ENCODE data around the gene ZNF444.

The ZNF444 gene

DNA sequence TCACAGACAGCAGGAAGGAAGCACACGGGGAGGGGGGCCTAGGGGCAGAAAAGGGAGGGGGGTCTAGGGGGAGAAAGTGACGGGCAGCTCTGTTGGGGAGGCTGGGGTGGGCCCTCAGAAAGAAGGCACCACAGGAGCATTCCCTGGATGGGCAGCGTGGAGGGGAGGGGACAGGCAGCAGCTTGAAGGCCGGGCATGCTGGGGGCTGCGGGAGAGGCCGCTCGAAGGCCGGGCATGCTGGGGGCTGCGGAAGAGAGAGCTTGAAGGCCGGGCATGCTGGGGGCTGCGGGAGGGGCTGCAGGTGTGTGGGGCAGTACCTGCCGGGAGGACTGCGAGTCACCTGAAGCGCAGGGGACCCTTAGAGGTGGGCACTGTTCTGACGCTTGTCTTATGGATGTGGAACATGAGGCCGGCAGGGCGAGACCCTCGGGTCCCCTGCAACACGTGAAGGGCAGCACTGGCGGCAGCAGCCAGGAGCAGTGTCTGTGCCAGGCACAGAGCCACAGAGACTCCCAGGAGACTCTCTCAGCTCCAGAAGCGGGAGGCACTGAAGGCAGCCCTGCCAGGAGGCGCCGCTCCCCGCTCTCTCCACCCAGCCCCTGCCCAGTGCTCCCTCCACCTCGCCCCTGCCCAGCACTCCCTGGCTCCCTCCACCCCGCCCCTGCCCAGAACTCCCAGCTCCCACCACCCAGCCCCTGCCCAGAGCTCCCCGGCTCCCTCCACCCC is 33.3 kb upstream of the ZNF444 start:
- no peaks in the 10 kb centered on the region for H3K9me3 ChIP-seq (ENCODE audit: control insufficient read depth in 1 of 2, low read length in 2 of 2)
- H3K9ac ChIP-seq (ENCODE audit: low read depth in 1 of 2, low read length in 2 of 2): no peak overlapping the region
- no peak overlapping the region for H3K4me3 ChIP-seq (ENCODE audit: low read depth in 1 of 2, low read length in 2 of 2)
- H3K4me1 ChIP-seq (ENCODE audit: control insufficient read depth in 1 of 2, insufficient read depth in 2 of 2, low read length in 2 of 2): peaks cover 46 to 62% of the 10 kb centered on the region in 2 donors
- no peaks in the 10 kb centered on the region for H3K27me3 ChIP-seq (ENCODE audit: control insufficient read depth in 1 of 2, insufficient read depth in 2 of 2, low read length in 2 of 2)
- H3K36me3 ChIP-seq (ENCODE audit: control insufficient read depth in 1 of 2, insufficient read depth in 2 of 2, low read length in 2 of 2): peaks cover 0 to 5% of the 10 kb centered on the region in 2 donors
- H3K27ac ChIP-seq (ENCODE audit: low read depth, low read length): no peak overlapping the region

DNA sequence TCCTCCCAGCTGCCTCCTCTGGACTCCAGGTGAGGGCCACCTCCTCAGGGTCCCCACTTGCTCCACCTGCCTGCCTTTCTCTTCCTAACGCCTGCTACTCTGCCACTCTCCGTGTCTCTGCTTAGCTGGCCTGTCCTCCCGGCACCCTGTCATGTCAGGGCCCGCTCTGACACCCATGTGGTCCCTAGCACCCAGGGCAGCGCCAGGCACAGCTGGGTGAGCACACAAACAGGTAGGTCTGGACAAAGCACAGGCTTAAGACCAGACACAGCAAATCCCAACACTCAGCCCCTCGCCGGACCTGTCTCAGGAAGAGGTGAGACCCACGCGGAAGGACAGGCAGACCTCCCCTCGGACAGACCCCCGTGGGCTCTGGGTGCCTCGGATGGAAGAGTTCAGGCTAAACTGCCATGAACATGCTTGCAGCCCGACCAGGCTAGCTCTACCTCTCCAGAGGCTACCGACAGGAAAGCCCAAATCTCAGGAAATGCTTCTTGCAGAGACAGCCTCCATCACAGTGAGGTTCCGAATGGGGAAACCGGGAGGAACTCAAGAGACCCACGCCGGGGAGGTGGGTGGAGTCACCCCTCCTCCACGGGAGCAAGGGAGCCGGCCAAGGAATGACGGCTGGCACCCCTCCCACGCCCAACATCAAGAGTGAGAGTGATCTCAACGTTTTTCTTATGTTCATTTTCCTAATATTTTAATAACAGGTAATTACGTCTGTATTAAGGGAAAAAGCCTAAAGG is 32.5 kb upstream of the ZNF444 start:
- Histone ChIP-seq H3K27me3 (ENCODE audit: control insufficient read depth in 1 of 2, insufficient read depth in 2 of 2, low read length in 2 of 2) (no peaks in the 10 kb centered on the region), H3K36me3 (ENCODE audit: control insufficient read depth in 1 of 2, insufficient read depth in 2 of 2, low read length in 2 of 2) (peaks cover 0 to 5% of the 10 kb centered on the region in 2 donors), H3K27ac (ENCODE audit: low read depth, low read length) (no peak overlapping the region), H3K9me3 (ENCODE audit: control insufficient read depth in 1 of 2, low read length in 2 of 2) (no peaks in the 10 kb centered on the region), H3K4me3 (ENCODE audit: low read depth in 1 of 2, low read length in 2 of 2) (no peak overlapping the region), H3K9ac (ENCODE audit: low read depth in 1 of 2, low read length in 2 of 2) (peak overlapping the region in 1 of 2 donors; percentile 54), H3K4me1 (ENCODE audit: control insufficient read depth in 1 of 2, insufficient read depth in 2 of 2, low read length in 2 of 2) (peaks cover 54 to 71% of the 10 kb centered on the region in 2 donors)

DNA sequence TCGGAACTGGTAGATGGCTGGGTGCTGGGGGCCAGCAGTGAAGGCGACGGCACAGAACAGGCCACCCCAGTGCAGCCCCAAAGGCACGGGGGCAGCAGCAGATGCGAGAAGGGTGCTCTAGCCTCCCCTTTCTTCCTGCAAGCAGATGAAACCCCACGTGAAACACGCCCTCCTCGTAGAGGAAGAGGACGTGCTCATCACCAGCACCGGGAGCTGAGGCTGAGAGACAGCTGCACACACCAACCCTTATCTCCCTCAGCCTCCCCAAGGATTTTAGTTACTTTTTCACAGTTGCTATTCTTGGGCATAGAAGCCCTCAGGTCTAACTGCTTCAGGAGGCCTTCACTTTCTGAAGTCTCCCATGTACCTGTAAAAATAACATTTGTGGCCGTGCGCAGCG is 31.9 kb upstream of the ZNF444 start:
- Histone ChIP-seq H3K27me3 (ENCODE audit: control insufficient read depth in 1 of 2, insufficient read depth in 2 of 2, low read length in 2 of 2) (no peaks in the 10 kb centered on the region), H3K36me3 (ENCODE audit: control insufficient read depth in 1 of 2, insufficient read depth in 2 of 2, low read length in 2 of 2) (peaks cover 0 to 5% of the 10 kb centered on the region in 2 donors), H3K4me3 (ENCODE audit: low read depth in 1 of 2, low read length in 2 of 2) (no peak overlapping the region), H3K9me3 (ENCODE audit: control insufficient read depth in 1 of 2, low read length in 2 of 2) (no peaks in the 10 kb centered on the region), H3K9ac (ENCODE audit: low read depth in 1 of 2, low read length in 2 of 2) (no peak overlapping the region), H3K27ac (ENCODE audit: low read depth, low read length) (no peak overlapping the region), H3K4me1 (ENCODE audit: control insufficient read depth in 1 of 2, insufficient read depth in 2 of 2, low read length in 2 of 2) (peaks cover 57 to 71% of the 10 kb centered on the region in 2 donors)

DNA sequence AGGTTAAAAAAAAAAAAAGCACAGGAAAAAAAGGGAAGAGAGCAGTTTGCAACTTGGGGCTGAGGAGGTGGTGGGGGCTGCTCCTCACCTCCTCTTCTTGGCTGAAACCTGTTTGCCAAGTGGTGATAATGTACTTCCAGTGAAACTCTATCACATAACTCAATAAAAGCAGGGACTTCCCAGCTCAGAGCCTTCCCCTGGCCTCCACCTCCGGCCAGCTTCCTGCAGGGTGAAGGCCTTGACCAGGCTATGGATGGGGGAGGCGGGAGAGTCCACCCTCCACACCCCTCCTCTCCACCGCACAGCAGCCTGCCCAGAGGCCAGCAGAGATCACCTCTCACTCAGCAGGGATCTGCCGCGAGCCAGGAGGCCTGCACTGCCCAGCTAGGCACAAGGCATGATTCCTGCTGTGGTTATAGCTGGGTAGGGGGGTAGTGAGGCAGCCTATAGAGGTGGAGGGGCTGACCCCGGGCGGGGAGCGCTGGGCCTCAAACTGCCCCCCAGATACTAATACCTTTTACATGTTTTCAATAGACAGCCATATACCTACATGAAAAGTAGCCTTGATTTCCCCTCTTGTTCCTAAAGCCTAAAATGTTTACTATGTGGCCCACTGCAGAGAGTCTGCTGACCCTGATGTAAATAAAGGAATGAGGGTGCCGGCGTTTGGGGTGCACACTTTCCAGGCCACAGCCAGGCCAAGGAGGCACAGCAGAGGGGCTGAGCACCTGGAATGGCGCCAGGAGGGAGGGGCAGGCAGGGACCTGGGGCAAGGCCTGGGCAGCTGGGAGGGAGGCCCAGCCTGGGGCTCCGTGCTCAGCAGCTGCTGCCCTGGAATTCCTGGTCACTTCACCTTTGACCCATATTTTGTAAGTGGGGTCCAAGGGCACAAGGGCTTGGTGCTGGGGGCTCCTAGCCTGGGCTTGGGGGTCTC is 30.3 kb upstream of the ZNF444 start:
- H3K9ac ChIP-seq (ENCODE audit: low read depth in 1 of 2, low read length in 2 of 2): peak overlapping the region in 1 of 2 donors; percentile 32
- peaks cover 0 to 9% of the 10 kb centered on the region in 2 donors for H3K36me3 ChIP-seq (ENCODE audit: control insufficient read depth in 1 of 2, insufficient read depth in 2 of 2, low read length in 2 of 2)
- H3K27ac ChIP-seq (ENCODE audit: low read depth, low read length): peak overlapping the region; percentile 51
- peak overlapping the region in 1 of 2 donors; percentile 40 for H3K4me3 ChIP-seq (ENCODE audit: low read depth in 1 of 2, low read length in 2 of 2)
- H3K4me1 ChIP-seq (ENCODE audit: control insufficient read depth in 1 of 2, insufficient read depth in 2 of 2, low read length in 2 of 2): peaks cover 65 to 71% of the 10 kb centered on the region in 2 donors
- no peaks in the 10 kb centered on the region for H3K9me3 ChIP-seq (ENCODE audit: control insufficient read depth in 1 of 2, low read length in 2 of 2)
- H3K27me3 ChIP-seq (ENCODE audit: control insufficient read depth in 1 of 2, insufficient read depth in 2 of 2, low read length in 2 of 2): no peaks in the 10 kb centered on the region

DNA sequence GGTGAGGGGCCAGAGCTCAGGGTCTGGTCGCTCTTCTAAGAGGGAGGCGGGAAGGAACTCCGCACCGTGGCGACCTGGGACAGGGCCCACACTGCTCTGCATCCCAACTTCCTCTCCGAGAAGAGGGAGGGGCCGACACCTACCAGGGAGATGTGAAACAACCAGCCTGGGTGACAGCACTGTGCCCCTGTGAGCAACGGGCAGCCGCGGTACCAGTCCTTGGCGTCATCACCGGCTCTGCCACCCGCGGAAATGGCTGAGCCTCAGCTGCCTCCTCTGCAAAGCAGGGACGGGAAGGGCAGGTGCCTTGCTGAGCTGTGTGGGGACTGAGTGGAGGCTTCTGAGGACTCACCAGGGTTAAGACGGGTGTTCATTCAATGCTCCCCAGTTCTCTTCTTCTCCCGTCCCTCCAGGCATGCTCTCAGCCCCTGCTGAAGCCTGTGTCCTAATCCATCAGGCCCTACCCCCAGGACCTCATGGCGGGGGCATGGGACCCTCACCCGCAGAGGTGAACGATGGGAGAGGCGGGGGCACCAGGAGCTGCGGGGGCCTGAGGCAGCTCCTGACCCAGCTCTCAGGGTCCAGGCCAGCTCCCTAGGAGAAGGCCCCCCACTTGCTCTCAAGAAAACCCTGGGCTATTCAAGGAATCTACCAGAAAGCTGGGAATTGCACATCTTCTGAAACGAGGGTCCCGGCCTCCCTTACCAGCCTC is 29.3 kb upstream of the ZNF444 start:
- H3K27me3 ChIP-seq (ENCODE audit: control insufficient read depth in 1 of 2, insufficient read depth in 2 of 2, low read length in 2 of 2): no peaks in the 10 kb centered on the region
- H3K27ac ChIP-seq (ENCODE audit: low read depth, low read length): peak overlapping the region; percentile 51
- H3K4me3 ChIP-seq (ENCODE audit: low read depth in 1 of 2, low read length in 2 of 2): peak overlapping the region in 1 of 2 donors; percentile 40
- H3K9me3 ChIP-seq (ENCODE audit: control insufficient read depth in 1 of 2, low read length in 2 of 2): no peaks in the 10 kb centered on the region
- H3K9ac ChIP-seq (ENCODE audit: low read depth in 1 of 2, low read length in 2 of 2): peak overlapping the region in 1 of 2 donors; percentile 32
- H3K36me3 ChIP-seq (ENCODE audit: control insufficient read depth in 1 of 2, insufficient read depth in 2 of 2, low read length in 2 of 2): peaks cover 1 to 6% of the 10 kb centered on the region in 2 donors
- H3K4me1 ChIP-seq (ENCODE audit: control insufficient read depth in 1 of 2, insufficient read depth in 2 of 2, low read length in 2 of 2): peaks cover 61 to 62% of the 10 kb centered on the region in 2 donors

DNA sequence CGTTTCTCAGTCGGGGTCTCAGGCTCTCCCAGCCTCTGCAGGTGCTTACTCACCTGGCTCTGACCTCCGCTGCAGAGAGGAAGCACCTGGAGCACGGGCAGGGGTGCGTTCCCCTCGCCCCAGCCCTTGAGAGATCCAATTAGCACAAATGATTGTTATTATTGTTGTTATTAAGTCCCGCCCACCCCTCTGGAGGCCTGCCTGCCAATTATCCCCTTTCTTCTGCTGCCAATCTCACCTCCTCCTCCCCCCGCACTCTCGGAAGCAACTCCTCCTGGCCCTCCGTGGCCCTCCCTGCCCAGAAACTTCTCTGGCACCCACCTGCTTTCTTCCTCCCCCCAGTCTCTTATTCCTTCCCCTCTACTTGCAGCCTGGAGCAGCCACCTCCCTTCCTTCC is 28.8 kb upstream of the ZNF444 start:
- Histone ChIP-seq H3K27ac (ENCODE audit: low read depth, low read length) (peak overlapping the region; percentile 8), H3K9me3 (ENCODE audit: control insufficient read depth in 1 of 2, low read length in 2 of 2) (no peaks in the 10 kb centered on the region), H3K4me3 (ENCODE audit: low read depth in 1 of 2, low read length in 2 of 2) (no peak overlapping the region), H3K27me3 (ENCODE audit: control insufficient read depth in 1 of 2, insufficient read depth in 2 of 2, low read length in 2 of 2) (no peaks in the 10 kb centered on the region), H3K4me1 (ENCODE audit: control insufficient read depth in 1 of 2, insufficient read depth in 2 of 2, low read length in 2 of 2) (peaks cover 63 to 64% of the 10 kb centered on the region in 2 donors), H3K9ac (ENCODE audit: low read depth in 1 of 2, low read length in 2 of 2) (no peak overlapping the region), H3K36me3 (ENCODE audit: control insufficient read depth in 1 of 2, insufficient read depth in 2 of 2, low read length in 2 of 2) (peaks cover 2 to 4% of the 10 kb centered on the region in 2 donors)

DNA sequence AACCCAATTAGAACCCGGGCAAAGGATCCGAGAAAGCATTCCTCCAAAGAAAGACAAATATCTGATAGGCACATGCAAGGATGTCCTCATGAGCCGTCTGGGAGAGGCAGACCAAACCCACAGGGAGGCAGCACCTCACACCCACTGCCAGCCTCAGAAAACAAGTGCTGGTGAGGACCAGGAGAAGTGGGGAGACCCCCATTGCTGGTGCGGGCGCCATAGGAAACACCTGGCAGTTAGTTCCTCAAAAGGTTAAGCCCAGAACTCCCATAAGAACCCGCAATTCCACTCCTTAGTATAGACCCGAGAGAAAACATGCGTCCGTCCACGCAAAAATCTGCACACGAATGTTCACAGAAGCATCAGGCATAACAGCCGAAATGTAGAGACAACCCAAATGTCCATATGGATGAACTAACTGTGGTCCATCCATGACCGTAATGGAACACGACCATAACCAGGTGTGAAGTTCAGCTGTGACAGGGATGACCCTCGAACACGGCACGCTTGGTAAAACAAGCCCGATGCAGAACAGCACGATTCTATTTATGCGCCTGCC is 27.9 kb upstream of the ZNF444 start:
- Histone ChIP-seq H3K4me3 (ENCODE audit: low read depth in 1 of 2, low read length in 2 of 2) (peak overlapping the region in 1 of 2 donors; percentile 2), H3K9me3 (ENCODE audit: control insufficient read depth in 1 of 2, low read length in 2 of 2) (no peaks in the 10 kb centered on the region)

DNA sequence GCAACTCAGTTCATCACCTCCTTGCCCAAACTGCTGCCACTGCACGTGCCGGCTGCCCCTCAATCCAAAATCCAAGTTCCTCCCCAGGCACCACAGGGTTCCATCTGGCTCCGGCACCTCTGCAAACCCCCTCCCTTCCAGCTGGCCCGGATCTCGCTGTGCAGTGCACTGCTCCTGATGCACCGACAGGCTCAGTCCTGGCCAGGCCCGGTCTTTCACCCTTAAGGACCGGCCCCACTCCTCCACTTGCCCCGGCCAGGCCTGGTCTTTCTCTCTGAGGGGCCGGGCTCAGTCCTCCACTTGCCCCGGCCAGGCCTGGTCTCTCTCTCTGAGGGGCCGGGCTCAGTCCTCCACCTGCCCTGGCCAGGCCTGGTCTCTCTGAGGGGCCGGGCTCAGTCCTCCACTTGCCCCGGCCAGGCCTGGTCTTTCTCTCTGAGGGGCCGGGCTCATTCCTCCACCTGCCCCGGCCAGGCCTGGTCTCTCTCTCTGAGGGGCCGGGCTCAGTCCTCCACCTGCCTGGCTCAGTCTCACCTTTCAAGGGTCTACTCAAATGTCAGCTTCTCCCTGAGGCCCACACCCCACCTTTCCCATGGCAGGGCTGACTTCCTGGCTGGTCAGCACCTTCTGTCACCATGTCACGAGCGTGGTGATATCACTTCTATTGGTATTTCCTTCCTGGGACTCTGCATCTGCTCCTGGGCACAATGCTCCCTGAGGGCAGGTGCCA is 26.9 kb upstream of the ZNF444 start:
- Histone ChIP-seq H3K9ac (ENCODE audit: low read depth in 1 of 2, low read length in 2 of 2) (no peak overlapping the region), H3K27me3 (ENCODE audit: control insufficient read depth in 1 of 2, insufficient read depth in 2 of 2, low read length in 2 of 2) (no peaks in the 10 kb centered on the region), H3K4me1 (ENCODE audit: control insufficient read depth in 1 of 2, insufficient read depth in 2 of 2, low read length in 2 of 2) (peaks cover 66 to 74% of the 10 kb centered on the region in 2 donors), H3K9me3 (ENCODE audit: control insufficient read depth in 1 of 2, low read length in 2 of 2) (no peaks in the 10 kb centered on the region), H3K4me3 (ENCODE audit: low read depth in 1 of 2, low read length in 2 of 2) (no peak overlapping the region), H3K27ac (ENCODE audit: low read depth, low read length) (no peak overlapping the region), H3K36me3 (ENCODE audit: control insufficient read depth in 1 of 2, insufficient read depth in 2 of 2, low read length in 2 of 2) (peaks cover 2 to 12% of the 10 kb centered on the region in 2 donors)

More for the DNA sequence above, 27.9 kb upstream of the ZNF444 start:
- H3K4me1 ChIP-seq (ENCODE audit: control insufficient read depth in 1 of 2, insufficient read depth in 2 of 2, low read length in 2 of 2): peaks cover 66 to 73% of the 10 kb centered on the region in 2 donors
- peaks cover 2 to 6% of the 10 kb centered on the region in 2 donors for H3K36me3 ChIP-seq (ENCODE audit: control insufficient read depth in 1 of 2, insufficient read depth in 2 of 2, low read length in 2 of 2)
- no peaks in the 10 kb centered on the region for H3K27me3 ChIP-seq (ENCODE audit: control insufficient read depth in 1 of 2, insufficient read depth in 2 of 2, low read length in 2 of 2)
- H3K9ac ChIP-seq (ENCODE audit: low read depth in 1 of 2, low read length in 2 of 2): peak overlapping the region in 1 of 2 donors; percentile 11
- no peak overlapping the region for H3K27ac ChIP-seq (ENCODE audit: low read depth, low read length)

DNA sequence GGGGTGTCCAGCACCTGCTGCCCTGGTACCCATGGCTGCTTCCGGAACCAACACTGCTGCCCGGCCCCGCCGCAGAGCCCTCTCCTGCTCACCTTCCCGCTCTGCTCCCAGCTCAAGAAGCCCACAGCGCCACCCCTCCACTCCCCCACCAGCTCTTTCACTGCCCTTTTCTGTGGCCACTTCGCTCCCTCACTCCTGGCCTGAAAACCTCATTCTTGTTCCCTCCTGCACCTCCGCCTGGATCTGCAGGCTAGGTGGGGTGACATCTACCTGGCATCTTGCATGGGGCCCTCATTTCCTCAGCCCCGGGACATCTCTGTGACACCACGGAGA is 26.3 kb upstream of the ZNF444 start:
- Histone ChIP-seq H3K4me3 (ENCODE audit: low read depth in 1 of 2, low read length in 2 of 2) (no peak overlapping the region), H3K9me3 (ENCODE audit: control insufficient read depth in 1 of 2, low read length in 2 of 2) (no peaks in the 10 kb centered on the region), H3K27ac (ENCODE audit: low read depth, low read length) (no peak overlapping the region), H3K27me3 (ENCODE audit: control insufficient read depth in 1 of 2, insufficient read depth in 2 of 2, low read length in 2 of 2) (no peaks in the 10 kb centered on the region), H3K36me3 (ENCODE audit: control insufficient read depth in 1 of 2, insufficient read depth in 2 of 2, low read length in 2 of 2) (peaks cover 2 to 12% of the 10 kb centered on the region in 2 donors), H3K4me1 (ENCODE audit: control insufficient read depth in 1 of 2, insufficient read depth in 2 of 2, low read length in 2 of 2) (peaks cover 69 to 77% of the 10 kb centered on the region in 2 donors), H3K9ac (ENCODE audit: low read depth in 1 of 2, low read length in 2 of 2) (no peak overlapping the region)

All from duodenal mucosa (tissue), 2 donors.